SK-N-SH (cell line): ENCODE measurements around the gene NDUFA12.

Source experiments
- CTCF ChIP-seq: fragments of 200-600 bp; sonication (generic); IDR thresholded peaks from 2 replicates; pipeline ENCODE4 v1.6.1; 2017; ENCODE audit warnings: antibody characterized with exemption, mild to moderate bottlenecking, moderate library complexity
- ELF1 ChIP-seq: IDR thresholded peaks from 2 replicates; pipeline ENCODE4 v1.4.0; 2012
- EP300 ChIP-seq, 2 experiments: IDR thresholded peaks; 2 replicates each; pipeline versions ENCODE4 v1.4.0 to v1.6.1; 2012; ENCODE audit warnings: borderline replicate concordance in 1 of 2, low read depth in 1 of 2, low read length in 1 of 2
- EZH2phosphoT487 ChIP-seq: fragments of 200-600 bp; sonication (generic); IDR thresholded peaks from 2 replicates; pipeline ENCODE4 v1.6.1; 2017; ENCODE audit warnings: low read depth, mixed run types, mild to moderate bottlenecking, antibody characterized with exemption, moderate library complexity, borderline replicate concordance
- GATA2 ChIP-seq: sonication (generic); formaldehyde crosslinking; IDR thresholded peaks from 2 replicates; pipeline ENCODE4 v1.5.0; 2020; ENCODE audit warnings: mild to moderate bottlenecking, missing genetic modification reagents
- POLR2AphosphoS5 ChIP-seq: IDR thresholded peaks from 2 replicates; pipeline ENCODE4 v1.6.1; 2012; ENCODE audit warnings: low read depth, low read length
- RAD21 ChIP-seq: IDR thresholded peaks from 2 replicates; pipeline ENCODE4 v1.6.1; 2012; ENCODE audit warnings: mild to moderate bottlenecking, low read length
- REST ChIP-seq: IDR thresholded peaks from 2 replicates; pipeline ENCODE4 v1.6.1; 2012; ENCODE audit warnings: mild to moderate bottlenecking, low read depth, low read length, moderate library complexity
- RXRA ChIP-seq: IDR thresholded peaks from 2 replicates; pipeline ENCODE4 v1.4.0; 2012; ENCODE audit warnings: low read depth, mild to moderate bottlenecking, borderline replicate concordance
- USF2 ChIP-seq: fragments of 150-350 bp; IDR thresholded peaks from 2 replicates; pipeline ENCODE4 v1.6.1; 2017; ENCODE audit warnings: antibody characterized with exemption, low read length, low read depth, borderline replicate concordance

GRCh38 chr12:95004610-95005009 lies 1.1 kb upstream of the NDUFA12 start:
- TF ChIP-seq EP300 (IDR thresholded peaks at IDR 0.05; ENCODE audit: borderline replicate concordance in 1 of 2, low read depth in 1 of 2, low read length in 1 of 2) (no peak), GATA2 (no peak), RAD21 (no peak), POLR2AphosphoS5 (no peak), USF2 (no peak), CTCF (no peak), RXRA (no peak), REST (no peak), ELF1 (no peak), EZH2phosphoT487 (no peak)
